ENCODE data around the gene PLEKHA8. TPM values are rescaled to one million over a fixed set of nuclear protein-coding genes. Genes with fewer than 3 reads are reported as not detected.
A peak's percentile ranks its signal among the peaks of the same experiment; 100 is the strongest.

Gene PLEKHA8
- 1 to 10 TPM; 2.7 to 8.1 (median 4.4) TPM for total RNA-seq
- long read RNA-seq, result 0 reads

GRCh38 chr7:30028216-30028748, at the start of gene PLEKHA8:
Gene PLEKHA8, plus strand, starts transcription at chr7:30028412. Its CDS starts 351 bp downstream, at chr7:30028763.
- TF ChIP-seq, protein P1, sequence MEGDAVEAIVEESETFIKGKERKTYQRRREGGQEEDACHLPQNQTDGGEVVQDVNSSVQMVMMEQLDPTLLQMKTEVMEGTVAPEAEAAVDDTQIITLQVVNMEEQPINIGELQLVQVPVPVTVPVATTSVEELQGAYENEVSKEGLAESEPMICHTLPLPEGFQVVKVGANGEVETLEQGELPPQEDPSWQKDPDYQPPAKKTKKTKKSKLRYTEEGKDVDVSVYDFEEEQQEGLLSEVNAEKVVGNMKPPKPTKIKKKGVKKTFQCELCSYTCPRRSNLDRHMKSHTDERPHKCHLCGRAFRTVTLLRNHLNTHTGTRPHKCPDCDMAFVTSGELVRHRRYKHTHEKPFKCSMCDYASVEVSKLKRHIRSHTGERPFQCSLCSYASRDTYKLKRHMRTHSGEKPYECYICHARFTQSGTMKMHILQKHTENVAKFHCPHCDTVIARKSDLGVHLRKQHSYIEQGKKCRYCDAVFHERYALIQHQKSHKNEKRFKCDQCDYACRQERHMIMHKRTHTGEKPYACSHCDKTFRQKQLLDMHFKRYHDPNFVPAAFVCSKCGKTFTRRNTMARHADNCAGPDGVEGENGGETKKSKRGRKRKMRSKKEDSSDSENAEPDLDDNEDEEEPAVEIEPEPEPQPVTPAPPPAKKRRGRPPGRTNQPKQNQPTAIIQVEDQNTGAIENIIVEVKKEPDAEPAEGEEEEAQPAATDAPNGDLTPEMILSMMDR (IDR thresholded peaks at IDR 0.05), result peak in 1 of 4 donors; percentile 6
- peak; percentile 75 for TF ChIP-seq POLR2A (IDR thresholded peaks at IDR 0.05)
- peak; percentile 91 to 93 (median 92) for DNase-seq
- Histone ChIP-seq H3K4me3 (peak within 1 kb of the TSS; percentile 86 to 94 (median 88)), H3K36me3 (no peaks in the 10 kb centered on the region), H3K9me3 (no peaks in the 10 kb centered on the region), H3K27me3 (no peaks in the 10 kb centered on the region), H3K4me1 (peaks cover 0 to 27% (median 2%) of the 10 kb centered on the region in 4 donors), H3K27ac (peak within 1 kb of the TSS; percentile 68 to 89 (median 79))
- WGBS (ENCODE audit: insufficient coverage, low coverage, low lambda C conversion rate, missing lambda C conversion rate), result 0% methylated on average over 15 of the region's 70 CpGs
- ATAC-seq, result peak; percentile 70 to 80 (median 76)
- intact Hi-C loops (cut with DNase I), result no loop called here

DNA sequence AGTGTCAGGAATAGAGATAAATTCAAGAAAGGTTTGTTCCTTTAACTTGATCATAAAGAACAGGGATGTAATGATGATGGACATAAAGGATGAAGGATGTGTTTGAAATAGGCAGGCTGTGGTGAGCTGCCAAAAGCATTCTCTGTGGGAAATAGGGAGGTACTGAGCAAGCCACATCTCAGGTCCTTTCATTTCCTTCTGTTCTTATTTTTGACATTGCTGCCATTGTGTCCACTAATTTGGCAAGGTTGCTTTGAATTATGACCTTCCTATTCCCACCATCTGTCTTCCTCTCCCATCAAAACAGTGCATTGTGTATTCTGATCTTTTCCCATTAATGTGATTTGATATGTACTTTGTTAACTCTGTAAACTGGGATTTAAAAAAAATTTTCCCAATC, 48.1 kb upstream of the PLEKHA8 start:
- DNase-seq (no peak), ATAC-seq (no peak)
- no peak for TF ChIP-seq POLR2A (IDR thresholded peaks at IDR 0.05)
- TF ChIP-seq, protein P1 (IDR thresholded peaks at IDR 0.05), result no peak
- Histone ChIP-seq H3K4me1 (no peaks in the 10 kb centered on the region), H3K27ac (no peak overlapping the region), H3K4me3 (no peak overlapping the region), H3K27me3 (no peaks in the 10 kb centered on the region), H3K9me3 (no peaks in the 10 kb centered on the region), H3K36me3 (no peaks in the 10 kb centered on the region)
- intact Hi-C loops (cut with DNase I), result no loop called here

- H3K4me1 ChIP-seq, result no peaks in the 10 kb centered on the region
- no peak for DNase-seq
- no peak overlapping the region for H3K27ac ChIP-seq
- intact Hi-C loops (cut with DNase I), result no loop called here
- TF ChIP-seq POLR2A (IDR thresholded peaks at IDR 0.05), result no peak
- TF ChIP-seq, protein P1 (IDR thresholded peaks at IDR 0.05), result no peak
- no peak overlapping the region for H3K4me3 ChIP-seq
- 38% methylated on average over 2 of the region's 2 CpGs for WGBS (ENCODE audit: insufficient coverage, low coverage, low lambda C conversion rate, missing lambda C conversion rate)
- peaks cover 0 to 12% of the 10 kb centered on the region in 2 donors for H3K27me3 ChIP-seq
- ATAC-seq, result peak in 1 of 4 donors; percentile 32
- H3K36me3 ChIP-seq, result no peaks in the 10 kb centered on the region
- no peaks in the 10 kb centered on the region for H3K9me3 ChIP-seq
Measured at GRCh38 chr7:29987083-29987482, 41.1 kb upstream of the PLEKHA8 start.

DNA sequence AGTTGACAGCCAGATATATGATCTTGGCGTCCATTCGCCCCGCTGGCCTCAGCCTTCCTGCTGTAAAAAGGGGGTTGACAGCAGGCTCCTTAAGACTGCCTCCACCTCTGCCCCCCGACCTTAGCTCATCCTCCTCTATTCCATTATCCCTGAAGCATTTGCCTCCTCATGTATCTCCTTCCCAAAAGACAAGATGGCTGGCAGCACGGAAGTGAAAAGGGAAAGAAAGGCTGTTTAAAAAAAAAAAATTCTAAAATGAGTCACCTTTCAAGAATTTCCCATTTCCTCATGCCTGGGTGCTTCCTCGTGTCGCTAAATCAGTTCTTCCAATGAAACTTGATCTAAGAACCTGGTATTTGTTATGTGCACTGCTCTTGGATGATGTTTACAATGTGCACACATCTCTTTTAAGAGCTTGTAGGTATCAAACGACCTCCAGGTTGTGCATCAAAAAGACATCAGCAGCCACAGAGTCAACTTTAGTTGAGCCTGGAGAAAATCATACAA, 40.3 kb upstream of the PLEKHA8 start:
- ATAC-seq (peak in 1 of 4 donors; percentile 23), DNase-seq (no peak)
- WGBS (ENCODE audit: insufficient coverage, low coverage, low lambda C conversion rate, missing lambda C conversion rate), result 53% methylated on average over 8 of the region's 8 CpGs
- peak overlapping the region in 2 of 3 donors; percentile 10 to 63 for H3K27ac ChIP-seq
- intact Hi-C loops (cut with DNase I), result no loop called here
- no peak overlapping the region for H3K4me3 ChIP-seq
- peaks cover 0 to 12% of the 10 kb centered on the region in 2 donors for H3K27me3 ChIP-seq
- no peak for TF ChIP-seq POLR2A (IDR thresholded peaks at IDR 0.05)
- TF ChIP-seq, protein P1 (IDR thresholded peaks at IDR 0.05), result no peak
- H3K4me1 ChIP-seq, result no peaks in the 10 kb centered on the region
- H3K36me3 ChIP-seq, result no peaks in the 10 kb centered on the region
- H3K9me3 ChIP-seq, result no peaks in the 10 kb centered on the region

All from right lobe of liver (tissue), 6 donors.